ENCODE measurements around the gene UNK. TPM values are rescaled to one million over a fixed set of nuclear protein-coding genes. Genes with fewer than 3 reads are reported as not detected.
"Not testable (repeated sequence)": the region's sequence is repeated elsewhere in the genome, so short reads cannot be mapped to it uniquely, and the experiment has no call there.

UNK gene
- total RNA-seq, 1 experiment from 2014 or later: 16.0 TPM

- peaks cover 83% of the 10 kb centered on the region for H3K36me3 Mint-ChIP-seq (ENCODE audit: insufficient read depth, unreplicated experiment)
- peak overlapping the region; percentile 19 for H3K27ac Mint-ChIP-seq (ENCODE audit: low read depth, unreplicated experiment)
- no TSS peak for BruUV-seq (replicated peaks)
- H3K27me3 Mint-ChIP-seq (ENCODE audit: insufficient read depth, unreplicated experiment): no peaks in the 10 kb centered on the region
- ChIA-PET POLR2A (interaction anchor here (1.4 kb wide), 1 partner anchor 84 kb away, joined by 4 read pairs; the partner anchor contains the start of gene GALK1), CTCF (interaction anchor here (0.6 to 2.2 kb wide), 8 partner anchors 8 to 257 kb away, joined by 3 to 9 read pairs (median 5); no protein-coding TSS in a partner anchor)
- no peak for TF ChIP-seq CTCF (IDR thresholded peaks at IDR 0.05; ENCODE audit: unreplicated experiment)
- peaks cover 25% of the 10 kb centered on the region for H3K4me1 Mint-ChIP-seq (ENCODE audit: insufficient read depth, unreplicated experiment)
- no peaks in the 10 kb centered on the region for H3K9me3 Mint-ChIP-seq (ENCODE audit: unreplicated experiment)
- no peak for DNase-seq (ENCODE audit: unreplicated experiment)
- no peak overlapping the region for H3K4me3 Mint-ChIP-seq (ENCODE audit: unreplicated experiment)
- intact Hi-C loops (cut with micrococcal nuclease): loop anchor here (2.0 kb wide), 1 partner anchor 76 kb away; no protein-coding TSS in a partner anchor
These were observed 64.7 kb downstream of the UNK start for GRCh38 chr17:75849279-75849646.

DNA sequence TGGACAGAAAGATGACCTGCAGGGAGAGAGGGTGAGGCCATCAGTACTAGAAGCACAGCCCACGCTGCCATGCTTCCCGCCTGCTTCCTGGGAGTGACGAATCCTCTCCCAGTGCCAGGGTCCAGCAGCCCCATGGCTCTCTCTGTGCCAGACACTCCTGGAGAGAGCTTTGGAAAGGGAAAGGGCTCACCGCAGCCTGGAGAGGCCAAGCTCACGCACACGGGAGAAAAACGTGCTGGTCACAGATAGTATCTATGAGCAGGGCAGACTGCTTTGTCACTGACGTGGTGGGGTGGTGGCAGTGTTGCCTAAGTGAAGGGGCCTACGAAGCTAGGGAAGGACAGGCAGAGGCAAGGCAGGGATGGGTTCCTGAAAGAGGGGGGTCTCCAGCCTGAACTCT lies 65.1 kb downstream of the UNK start:
- H3K4me1 Mint-ChIP-seq (ENCODE audit: insufficient read depth, unreplicated experiment): peaks cover 27% of the 10 kb centered on the region
- intact Hi-C loops (cut with micrococcal nuclease): loop anchor here (2.0 kb wide), 1 partner anchor 77 kb away; no protein-coding TSS in a partner anchor
- ChIA-PET CTCF (interaction anchor here (0.6 to 2.2 kb wide), 8 partner anchors 11 to 256 kb away, joined by 3 to 6 read pairs (median 4); no protein-coding TSS in a partner anchor), POLR2A (interaction anchor here (0.7 to 1.4 kb wide), 3 partner anchors 16 to 521 kb away, joined by 3 to 6 read pairs (median 4); partner anchors contain the start of gene GALK1)
- no peaks in the 10 kb centered on the region for H3K9me3 Mint-ChIP-seq (ENCODE audit: unreplicated experiment)
- no TSS peak for BruUV-seq (replicated peaks)
- H3K36me3 Mint-ChIP-seq (ENCODE audit: insufficient read depth, unreplicated experiment): peaks cover 83% of the 10 kb centered on the region
- peak overlapping the region; percentile 19 for H3K27ac Mint-ChIP-seq (ENCODE audit: low read depth, unreplicated experiment)
- no peak overlapping the region for H3K4me3 Mint-ChIP-seq (ENCODE audit: unreplicated experiment)
- no peak for DNase-seq (ENCODE audit: unreplicated experiment)
- TF ChIP-seq CTCF (IDR thresholded peaks at IDR 0.05; ENCODE audit: unreplicated experiment): no peak
- H3K27me3 Mint-ChIP-seq (ENCODE audit: insufficient read depth, unreplicated experiment): no peaks in the 10 kb centered on the region

GRCh38 chr17:75850928-75851692 lies 66.5 kb downstream of the UNK start:
- Mint-ChIP-seq H3K27me3 (ENCODE audit: insufficient read depth, unreplicated experiment) (no peaks in the 10 kb centered on the region), H3K36me3 (ENCODE audit: insufficient read depth, unreplicated experiment) (peaks cover 76% of the 10 kb centered on the region), H3K9me3 (ENCODE audit: unreplicated experiment) (no peaks in the 10 kb centered on the region), H3K27ac (ENCODE audit: low read depth, unreplicated experiment) (no peak overlapping the region), H3K4me1 (ENCODE audit: insufficient read depth, unreplicated experiment) (peaks cover 16% of the 10 kb centered on the region), H3K4me3 (ENCODE audit: unreplicated experiment) (no peak overlapping the region)
- POLR2A ChIA-PET: interaction anchor here (5.8 kb wide), 1 partner anchor 73 kb away, joined by 128 read pairs; a partner anchor contains a TSS
- CTCF ChIA-PET: interaction anchor here (0.6 to 2.2 kb wide), 6 partner anchors 10 to 914 kb away, joined by 3 to 6 read pairs (median 3); partner anchors contain the start of gene GALK1
- no TSS peak for BruUV-seq (replicated peaks)
- DNase-seq (ENCODE audit: unreplicated experiment): no peak
- intact Hi-C loops (cut with micrococcal nuclease): no loop called here
- no peak for TF ChIP-seq CTCF (IDR thresholded peaks at IDR 0.05; ENCODE audit: unreplicated experiment)

GRCh38 chr17:75851693-75851991 lies 67.0 kb downstream of the UNK start:
- intact Hi-C loops (cut with micrococcal nuclease); DNase-seq (ENCODE audit: unreplicated experiment): not testable (repeated sequence)

More at GRCh38 chr17:75851693-75851991, 67.0 kb downstream of the UNK start:
- Mint-ChIP-seq H3K4me1 (ENCODE audit: insufficient read depth, unreplicated experiment) (peaks cover 18% of the 10 kb centered on the region), H3K36me3 (ENCODE audit: insufficient read depth, unreplicated experiment) (peaks cover 71% of the 10 kb centered on the region)
- not testable (repeated sequence) for H3K4me3 Mint-ChIP-seq (ENCODE audit: unreplicated experiment); H3K27me3 Mint-ChIP-seq (ENCODE audit: insufficient read depth, unreplicated experiment); H3K27ac Mint-ChIP-seq (ENCODE audit: low read depth, unreplicated experiment); H3K9me3 Mint-ChIP-seq (ENCODE audit: unreplicated experiment); BruUV-seq (replicated peaks)
- ChIA-PET POLR2A (interaction anchor here (5.8 kb wide), 1 partner anchor 74 kb away, joined by 128 read pairs; a partner anchor contains a TSS), CTCF (interaction anchor here (0.6 kb wide), 1 partner anchor 914 kb away, joined by 3 read pairs; no protein-coding TSS in a partner anchor)
